ENCODE results near the gene THSD4. TPM values are rescaled to one million over a fixed set of nuclear protein-coding genes. Genes with fewer than 3 reads are reported as not detected.

The THSD4 gene
- total RNA-seq, 1 donor from 2014 or later = 1.4 TPM

GRCh38 chr15:71597126-71597525, 481.9 kb downstream of the THSD4 start:
- Mint-ChIP-seq H3K27me3 (ENCODE audit: low read depth) (no peaks in the 10 kb centered on the region), H3K4me3 (no peak overlapping the region), H3K9me3 (peaks cover 11% of the 10 kb centered on the region), H3K36me3 (ENCODE audit: low read depth) (no peaks in the 10 kb centered on the region), H3K27ac (ENCODE audit: unreplicated experiment) (no peak overlapping the region), H3K4me1 (peaks cover 50% of the 10 kb centered on the region)
- TF ChIP-seq CTCF (conservative IDR thresholded peaks at IDR 0.05) = no peak
- DNase-seq (ENCODE audit: low read depth, low spot score) = no peak

GRCh38 chr15:71597637-71598036, 482.4 kb downstream of the THSD4 start:
- H3K9me3 Mint-ChIP-seq = peaks cover 11% of the 10 kb centered on the region
- TF ChIP-seq CTCF (conservative IDR thresholded peaks at IDR 0.05) = no peak
- H3K4me3 Mint-ChIP-seq = no peak overlapping the region
- no peak for DNase-seq (ENCODE audit: low read depth, low spot score)
- H3K36me3 Mint-ChIP-seq (ENCODE audit: low read depth) = no peaks in the 10 kb centered on the region
- H3K4me1 Mint-ChIP-seq = peaks cover 48% of the 10 kb centered on the region
- peak overlapping the region; percentile 73 for H3K27ac Mint-ChIP-seq (ENCODE audit: unreplicated experiment)
- no peaks in the 10 kb centered on the region for H3K27me3 Mint-ChIP-seq (ENCODE audit: low read depth)

GRCh38 chr15:71598741-71599140, 483.5 kb downstream of the THSD4 start:
- H3K36me3 Mint-ChIP-seq (ENCODE audit: low read depth) = peaks cover 3% of the 10 kb centered on the region
- H3K27me3 Mint-ChIP-seq (ENCODE audit: low read depth) = no peaks in the 10 kb centered on the region
- H3K4me3 Mint-ChIP-seq = no peak overlapping the region
- peaks cover 46% of the 10 kb centered on the region for H3K4me1 Mint-ChIP-seq
- no peak overlapping the region for H3K27ac Mint-ChIP-seq (ENCODE audit: unreplicated experiment)
- H3K9me3 Mint-ChIP-seq = peaks cover 14% of the 10 kb centered on the region
- no peak for DNase-seq (ENCODE audit: low read depth, low spot score)
- no peak for TF ChIP-seq CTCF (conservative IDR thresholded peaks at IDR 0.05)

- Mint-ChIP-seq H3K27me3 (ENCODE audit: low read depth) (no peaks in the 10 kb centered on the region), H3K36me3 (ENCODE audit: low read depth) (peaks cover 3% of the 10 kb centered on the region), H3K27ac (ENCODE audit: unreplicated experiment) (peak overlapping the region; percentile 83), H3K4me1 (peaks cover 46% of the 10 kb centered on the region), H3K4me3 (no peak overlapping the region), H3K9me3 (peaks cover 14% of the 10 kb centered on the region)
- DNase-seq (ENCODE audit: low read depth, low spot score) = no peak
- no peak for TF ChIP-seq CTCF (conservative IDR thresholded peaks at IDR 0.05)
Measured at GRCh38 chr15:71599418-71600151, 484.3 kb downstream of the THSD4 start.

- H3K4me1 Mint-ChIP-seq = peaks cover 46% of the 10 kb centered on the region
- no peak for DNase-seq (ENCODE audit: low read depth, low spot score)
- peaks cover 12% of the 10 kb centered on the region for H3K9me3 Mint-ChIP-seq
- H3K27ac Mint-ChIP-seq (ENCODE audit: unreplicated experiment) = peak overlapping the region; percentile 9
- TF ChIP-seq CTCF (conservative IDR thresholded peaks at IDR 0.05) = no peak
- H3K27me3 Mint-ChIP-seq (ENCODE audit: low read depth) = no peaks in the 10 kb centered on the region
- H3K36me3 Mint-ChIP-seq (ENCODE audit: low read depth) = peaks cover 3% of the 10 kb centered on the region
- H3K4me3 Mint-ChIP-seq = no peak overlapping the region
Measured at GRCh38 chr15:71600237-71600636, 485.0 kb downstream of the THSD4 start.
